Measurements from ENCODE around the gene IFNL2. TPM values are rescaled to one million over a fixed set of nuclear protein-coding genes. Genes with fewer than 3 reads are reported as not detected.
A peak's percentile ranks its signal among the peaks of the same experiment; 100 is the strongest.

IFNL2 gene
- total RNA-seq, 1 donor from 2014 or later = not detected

GRCh38 chr19:39318071-39318470 is 49.9 kb downstream of the IFNL2 start:
- Mint-ChIP-seq H3K36me3 (ENCODE audit: low read depth) (peaks cover 26% of the 10 kb centered on the region), H3K27me3 (ENCODE audit: low read depth) (peaks cover 3% of the 10 kb centered on the region), H3K4me3 (ENCODE audit: low read depth) (no peak overlapping the region), H3K27ac (no peak overlapping the region), H3K9me3 (no peaks in the 10 kb centered on the region), H3K4me1 (ENCODE audit: low read depth) (peaks cover 11% of the 10 kb centered on the region)
- DNase-seq (ENCODE audit: low spot score) = no peak
- intact Hi-C loops (cut with micrococcal nuclease) = no loop called here

- intact Hi-C loops (cut with micrococcal nuclease) = no loop called here
- H3K9me3 Mint-ChIP-seq = no peaks in the 10 kb centered on the region
- peaks cover 22% of the 10 kb centered on the region for H3K36me3 Mint-ChIP-seq (ENCODE audit: low read depth)
- peaks cover 12% of the 10 kb centered on the region for H3K4me1 Mint-ChIP-seq (ENCODE audit: low read depth)
- H3K27ac Mint-ChIP-seq = no peak overlapping the region
- no peak for DNase-seq (ENCODE audit: low spot score)
- peak overlapping the region; percentile 79 for H3K4me3 Mint-ChIP-seq (ENCODE audit: low read depth)
- H3K27me3 Mint-ChIP-seq (ENCODE audit: low read depth) = peaks cover 3% of the 10 kb centered on the region
These were observed 50.5 kb downstream of the IFNL2 start for GRCh38 chr19:39318690-39319089.

- Mint-ChIP-seq H3K4me1 (ENCODE audit: low read depth) (peaks cover 12% of the 10 kb centered on the region), H3K4me3 (ENCODE audit: low read depth) (peak overlapping the region; percentile 79), H3K9me3 (no peaks in the 10 kb centered on the region), H3K36me3 (ENCODE audit: low read depth) (peaks cover 21% of the 10 kb centered on the region), H3K27me3 (ENCODE audit: low read depth) (peaks cover 3% of the 10 kb centered on the region), H3K27ac (no peak overlapping the region)
- intact Hi-C loops (cut with micrococcal nuclease) = no loop called here
- no peak for DNase-seq (ENCODE audit: low spot score)
These were observed 51.1 kb downstream of the IFNL2 start for GRCh38 chr19:39319098-39319891.

Other genes starting within 250 kb of the IFNL2 start
- gene FBXO27, start 235.8 kb upstream of the IFNL2 start, total RNA-seq = 0.57 and 0.84 TPM in 2 replicates
- not detected in 2 replicates for gene ACP7, start 184.0 kb upstream of the IFNL2 start, total RNA-seq
- gene PAK4, start 142.6 kb upstream of the IFNL2 start, total RNA-seq = 16.5 and 19.4 TPM in 2 replicates
- gene NCCRP1, start 71.4 kb upstream of the IFNL2 start, total RNA-seq = not detected in 2 replicates
- gene SYCN, start 64.1 kb upstream of the IFNL2 start, total RNA-seq = not detected in 2 replicates
- not detected in 2 replicates for gene IFNL3, start 23.4 kb upstream of the IFNL2 start, total RNA-seq
- gene IFNL4, start 19.5 kb upstream of the IFNL2 start, total RNA-seq = not detected in 2 replicates
- not detected in 2 replicates for gene IFNL1, start 28.0 kb downstream of the IFNL2 start, total RNA-seq
- 4.4 and 4.5 TPM in 2 replicates for gene LRFN1, start 52.5 kb downstream of the IFNL2 start, total RNA-seq
- gene GMFG, start 67.6 kb downstream of the IFNL2 start, total RNA-seq = 350 and 364 TPM in 2 replicates
- gene SAMD4B, start 74.0 kb downstream of the IFNL2 start, total RNA-seq = 64.0 TPM in 2 replicates
- gene PAF1, start 122.7 kb downstream of the IFNL2 start, total RNA-seq = 49.5 and 51.1 TPM in 2 replicates
- gene MED29, start 123.0 kb downstream of the IFNL2 start, total RNA-seq = 32.3 and 34.7 TPM in 2 replicates
- gene ZFP36, start 138.5 kb downstream of the IFNL2 start, total RNA-seq = 45.4 and 46.9 TPM in 2 replicates
- gene PLEKHG2, start 144.3 kb downstream of the IFNL2 start, total RNA-seq = 49.8 and 50.7 TPM in 2 replicates
- 2,627 and 2,674 TPM in 2 replicates for gene RPS16, start 167.6 kb downstream of the IFNL2 start, total RNA-seq
- 163 and 169 TPM in 2 replicates for gene SUPT5H, start 177.2 kb downstream of the IFNL2 start, total RNA-seq
- gene TIMM50, start 212.4 kb downstream of the IFNL2 start, total RNA-seq = 110 and 115 TPM in 2 replicates
- gene DLL3, start 230.6 kb downstream of the IFNL2 start, total RNA-seq = 1.6 and 1.8 TPM in 2 replicates
- gene SELENOV, start 246.7 kb downstream of the IFNL2 start, total RNA-seq = not detected in 2 replicates